Activated T-cell treated with anti-CD3 and anti-CD28 coated beads, Interleukin-2, amount 50 U/mL, for 72 hours (primary cell): ENCODE data around the gene PML. TPM values are rescaled to one million over a fixed set of nuclear protein-coding genes. Genes with fewer than 3 reads are reported as not detected.
"Not testable (repeated sequence)": the region's sequence is repeated elsewhere in the genome, so short reads cannot be mapped to it uniquely, and the experiment has no call there.

Experiments used
- ATAC-seq, 2 donors: fragments of 150-1000 bp; cut with Tn5 transposase; replicated peaks in 1 of 2; 2 replicates each; pipeline ENCODE4 v1.10.0; 2021; ENCODE audit warnings: moderate library complexity in 2 of 2, mild to moderate bottlenecking in 1 of 2
- DNase-seq, 2 donors: peaks; one replicate each; pipeline ENCODE4 v3.0.0; 2021 to 2022; ENCODE audit warnings: mixed read lengths in 1 of 2
- H3K27ac Mint-ChIP-seq: one replicate; pipeline ENCODE4 v1.8.0; 2022; ENCODE audit warnings: mild to moderate bottlenecking, moderate library complexity, mixed read lengths
- H3K27me3 Mint-ChIP-seq: one replicate; pipeline ENCODE4 v1.8.0; 2022; ENCODE audit warnings: low read depth, mixed read lengths
- H3K36me3 Mint-ChIP-seq, 2 donors: one replicate each; pipeline ENCODE4 v1.8.0; 2022; ENCODE audit warnings: mixed read lengths in 2 of 2, mild to moderate bottlenecking in 1 of 2; ENCODE audit not compliant: insufficient read depth in 2 of 2
- H3K4me1 Mint-ChIP-seq: one replicate; pipeline ENCODE4 v1.8.0; 2022; ENCODE audit warnings: low read depth, mixed read lengths
- H3K4me3 Mint-ChIP-seq, 2 donors: one replicate each; pipeline ENCODE4 v1.8.0; 2022; ENCODE audit warnings: mild to moderate bottlenecking in 2 of 2, mixed read lengths in 2 of 2, moderate library complexity in 2 of 2
- H3K9me3 Mint-ChIP-seq, 2 donors: one replicate each; pipeline ENCODE4 v1.8.0; 2022; ENCODE audit warnings: mixed read lengths in 2 of 2
- total RNA-seq, 2 donors: library from RNA; stranded (reverse); gene quantifications; one replicate each; pipeline ENCODE4 v1.2.3, GENCODE V29; 2022

The PML gene
- total RNA-seq, 2 donors from 2014 or later: 70.9 to 71.6 TPM

GRCh38 chr15:73952913-73953750 lies 41.4 kb upstream of the PML start:
- no peak for ATAC-seq
- no peaks in the 10 kb centered on the region for H3K27me3 Mint-ChIP-seq
- no peak overlapping the region for H3K27ac Mint-ChIP-seq
- no peaks in the 10 kb centered on the region for H3K9me3 Mint-ChIP-seq
- no peaks in the 10 kb centered on the region for H3K36me3 Mint-ChIP-seq
- no peak for DNase-seq
- no peak overlapping the region for H3K4me3 Mint-ChIP-seq
- peaks cover 12% of the 10 kb centered on the region for H3K4me1 Mint-ChIP-seq

DNA sequence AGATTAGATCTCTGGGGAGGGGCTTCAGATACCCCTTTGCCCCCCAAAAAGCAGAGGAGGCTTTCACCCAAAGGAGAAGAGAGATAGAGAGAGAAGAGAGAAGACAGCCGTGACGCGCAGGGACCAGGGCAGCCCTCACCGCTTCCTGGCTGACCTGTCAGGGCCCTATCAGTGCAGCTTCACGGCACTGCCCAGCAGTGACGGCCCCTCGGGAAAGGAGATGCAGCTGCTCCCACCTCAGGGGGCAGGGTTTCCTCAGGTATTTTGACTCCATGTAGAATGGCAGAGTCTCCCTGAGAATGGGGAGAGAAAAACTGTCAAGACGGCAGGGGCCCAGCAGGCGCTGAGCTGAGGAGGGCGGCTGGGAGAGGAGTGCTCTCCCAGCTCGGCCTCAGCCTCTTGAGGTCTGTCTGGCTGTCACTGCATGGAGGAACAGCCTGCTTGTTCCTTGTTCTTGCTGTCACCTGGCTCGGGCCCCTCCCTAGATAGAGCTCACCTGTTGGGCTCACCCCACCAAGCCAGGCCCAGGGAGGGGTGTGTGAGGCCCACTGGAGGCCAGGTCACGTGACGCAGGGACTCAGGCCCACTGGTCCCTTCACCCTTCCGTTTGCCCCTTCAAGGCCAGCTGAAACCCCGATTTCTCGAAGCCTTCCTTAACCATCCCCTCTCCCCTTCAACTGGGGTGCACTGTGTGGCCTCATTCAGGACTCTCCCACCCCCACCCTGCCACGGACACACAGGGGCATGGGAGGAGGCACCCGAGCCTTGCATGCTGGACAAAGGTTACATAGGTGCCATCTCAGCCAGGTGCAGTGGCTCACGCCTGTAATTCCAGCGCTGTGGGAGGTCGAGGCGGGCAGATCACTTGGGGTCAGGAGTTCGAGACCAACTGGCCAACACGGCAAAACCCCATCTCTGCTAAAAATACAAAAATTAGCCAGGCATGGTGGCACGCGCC lies 40.0 kb upstream of the PML start:
- DNase-seq (no peak), ATAC-seq (no peak)
- no peaks in the 10 kb centered on the region for H3K27me3 Mint-ChIP-seq

GRCh38 chr15:73955326-73955725 lies 39.2 kb upstream of the PML start:
- Mint-ChIP-seq H3K4me3 (no peak overlapping the region), H3K27ac (no peak overlapping the region), H3K36me3 (no peaks in the 10 kb centered on the region), H3K4me1 (peaks cover 28% of the 10 kb centered on the region), H3K9me3 (no peaks in the 10 kb centered on the region), H3K27me3 (no peaks in the 10 kb centered on the region)
- DNase-seq (no peak), ATAC-seq (no peak)

More for the DNA sequence above, 40.0 kb upstream of the PML start:
- no peaks in the 10 kb centered on the region for H3K36me3 Mint-ChIP-seq
- H3K4me1 Mint-ChIP-seq: peaks cover 20% of the 10 kb centered on the region
- no peaks in the 10 kb centered on the region for H3K9me3 Mint-ChIP-seq
- H3K27ac Mint-ChIP-seq: no peak overlapping the region
- no peak overlapping the region for H3K4me3 Mint-ChIP-seq

GRCh38 chr15:73955861-73956742 lies 38.4 kb upstream of the PML start:
- no peaks in the 10 kb centered on the region for H3K36me3 Mint-ChIP-seq
- no peaks in the 10 kb centered on the region for H3K9me3 Mint-ChIP-seq
- no peak overlapping the region for H3K27ac Mint-ChIP-seq
- H3K4me3 Mint-ChIP-seq: no peak overlapping the region
- ATAC-seq (no peak), DNase-seq (no peak)
- H3K27me3 Mint-ChIP-seq: no peaks in the 10 kb centered on the region
- H3K4me1 Mint-ChIP-seq: peaks cover 27% of the 10 kb centered on the region

- no peak for DNase-seq
- ATAC-seq: no peak
- H3K4me1 Mint-ChIP-seq: peaks cover 23% of the 10 kb centered on the region
- no peaks in the 10 kb centered on the region for H3K36me3 Mint-ChIP-seq
- H3K4me3 Mint-ChIP-seq: no peak overlapping the region
- H3K27ac Mint-ChIP-seq: no peak overlapping the region
- H3K9me3 Mint-ChIP-seq: no peaks in the 10 kb centered on the region
- H3K27me3 Mint-ChIP-seq: no peaks in the 10 kb centered on the region
Observed at GRCh38 chr15:73956743-73957135, 37.8 kb upstream of the PML start.

GRCh38 chr15:73957276-73957675 lies 37.2 kb upstream of the PML start:
- Mint-ChIP-seq H3K27ac (no peak overlapping the region), H3K27me3 (no peaks in the 10 kb centered on the region), H3K9me3 (no peaks in the 10 kb centered on the region), H3K4me1 (peaks cover 23% of the 10 kb centered on the region), H3K36me3 (no peaks in the 10 kb centered on the region), H3K4me3 (no peak overlapping the region)
- DNase-seq (no peak), ATAC-seq (no peak)

GRCh38 chr15:73957785-73958184 lies 36.7 kb upstream of the PML start:
- H3K36me3 Mint-ChIP-seq: no peaks in the 10 kb centered on the region
- H3K4me1 Mint-ChIP-seq: peaks cover 23% of the 10 kb centered on the region
- no peaks in the 10 kb centered on the region for H3K9me3 Mint-ChIP-seq
- no peak overlapping the region for H3K27ac Mint-ChIP-seq
- no peak overlapping the region for H3K4me3 Mint-ChIP-seq
- ATAC-seq (no peak), DNase-seq (no peak)
- no peaks in the 10 kb centered on the region for H3K27me3 Mint-ChIP-seq

DNA sequence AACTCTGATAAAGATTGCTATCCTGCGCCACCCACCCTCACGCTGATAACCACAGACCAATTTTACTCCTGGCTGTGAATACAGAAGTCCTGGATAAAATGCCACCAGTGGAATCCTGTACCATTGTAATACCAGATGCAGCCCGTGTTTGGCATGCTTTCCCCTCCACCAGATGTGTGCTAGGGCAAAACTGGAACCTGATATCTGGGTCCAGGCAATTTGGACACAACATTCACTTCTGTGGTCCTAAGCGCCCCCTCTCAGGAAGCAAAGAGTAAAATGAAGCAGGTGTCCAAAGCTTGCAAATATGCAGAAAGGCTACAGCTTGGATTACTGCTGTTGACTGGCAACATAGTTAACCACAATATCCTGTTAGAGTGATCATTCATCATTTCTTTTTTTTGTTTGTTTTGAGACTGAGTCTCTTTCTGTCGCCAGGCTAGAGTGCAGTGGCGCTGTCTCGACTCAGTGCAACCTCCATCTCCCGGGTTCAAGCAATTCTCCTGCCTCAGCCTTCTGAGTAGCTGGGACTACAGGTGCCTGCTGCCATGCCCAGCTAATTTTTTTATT lies 35.4 kb upstream of the PML start:
- ATAC-seq (peak; percentile 91 to 98), DNase-seq (peak in 1 of 2 donors; percentile 19)
- Mint-ChIP-seq H3K27me3 (no peaks in the 10 kb centered on the region), H3K4me1 (peaks cover 23% of the 10 kb centered on the region), H3K36me3 (no peaks in the 10 kb centered on the region), H3K27ac (no peak overlapping the region), H3K4me3 (peak overlapping the region; percentile 33 to 67), H3K9me3 (no peaks in the 10 kb centered on the region)

GRCh38 chr15:73959801-73960200 lies 34.7 kb upstream of the PML start:
- Mint-ChIP-seq H3K4me3 (peak overlapping the region; percentile 33 to 67), H3K27ac (no peak overlapping the region)

DNA sequence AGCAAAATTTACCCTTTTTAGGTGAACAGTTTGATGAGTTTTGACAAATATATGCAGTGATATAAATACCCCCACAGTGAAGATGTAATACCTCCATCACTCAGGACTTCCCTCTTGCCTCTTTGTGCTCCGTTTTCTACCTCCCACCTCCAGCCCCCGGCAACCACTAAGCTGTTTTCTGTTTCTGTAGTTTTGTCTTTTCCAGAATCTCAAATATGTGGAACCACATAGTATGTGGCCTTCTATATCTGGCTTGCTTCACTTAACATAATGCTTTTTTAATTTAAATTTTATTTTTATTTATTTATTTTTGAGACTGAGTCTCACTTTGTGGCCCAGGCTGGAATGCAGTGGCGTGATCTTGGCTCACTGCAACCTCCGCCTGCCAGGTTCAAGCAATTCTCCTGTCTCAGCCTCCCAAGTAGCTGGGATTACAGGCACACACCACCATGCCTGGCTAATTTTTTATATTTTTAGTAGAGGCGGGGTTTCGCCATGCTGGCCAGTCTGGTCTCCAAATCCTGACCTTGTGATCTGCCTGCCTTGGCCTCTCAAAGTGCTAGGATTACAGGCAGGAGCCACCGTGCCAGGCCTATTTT lies 33.9 kb upstream of the PML start:
- peaks cover 35% of the 10 kb centered on the region for H3K4me1 Mint-ChIP-seq
- not testable (repeated sequence) for ATAC-seq, DNase-seq, H3K9me3 Mint-ChIP-seq, H3K27ac Mint-ChIP-seq, H3K4me3 Mint-ChIP-seq, H3K27me3 Mint-ChIP-seq, H3K36me3 Mint-ChIP-seq

More at GRCh38 chr15:73959801-73960200, 34.7 kb upstream of the PML start:
- DNase-seq (no peak), ATAC-seq (no peak)
- Mint-ChIP-seq H3K4me1 (peaks cover 27% of the 10 kb centered on the region), H3K36me3 (no peaks in the 10 kb centered on the region), H3K27me3 (no peaks in the 10 kb centered on the region), H3K9me3 (no peaks in the 10 kb centered on the region)

DNA sequence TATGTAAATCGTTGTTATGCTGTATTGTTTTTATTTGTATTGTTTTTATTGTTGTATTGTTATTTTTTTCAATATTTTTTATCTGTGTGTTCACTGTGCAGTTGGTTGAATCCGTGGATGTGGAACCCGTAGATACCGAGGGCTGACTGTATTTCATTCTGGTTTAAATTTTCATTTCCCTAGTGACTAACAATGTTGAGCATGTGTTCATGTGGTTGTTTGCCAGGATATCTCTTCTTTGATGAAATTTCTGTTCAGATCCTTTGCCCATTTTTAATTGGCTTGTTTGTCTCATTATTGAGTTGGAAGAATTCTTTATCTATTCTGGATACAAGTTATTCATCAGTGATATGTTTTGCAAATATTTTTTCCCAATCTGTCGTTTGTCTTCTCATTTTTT lies 32.1 kb upstream of the PML start:
- no peak for DNase-seq
- no peaks in the 10 kb centered on the region for H3K9me3 Mint-ChIP-seq
- no peak for ATAC-seq
- H3K4me1 Mint-ChIP-seq: peaks cover 44% of the 10 kb centered on the region
- no peak overlapping the region for H3K4me3 Mint-ChIP-seq
- no peaks in the 10 kb centered on the region for H3K27me3 Mint-ChIP-seq
- no peaks in the 10 kb centered on the region for H3K36me3 Mint-ChIP-seq
- H3K27ac Mint-ChIP-seq: peak overlapping the region; percentile 19

GRCh38 chr15:73964736-73965093 lies 29.8 kb upstream of the PML start:
- H3K4me3 Mint-ChIP-seq: peak overlapping the region; percentile 84 to 86
- H3K4me1 Mint-ChIP-seq: peaks cover 32% of the 10 kb centered on the region
- no peaks in the 10 kb centered on the region for H3K27me3 Mint-ChIP-seq
- peak; percentile 77 to 83 for ATAC-seq
- peak; percentile 86 to 92 for DNase-seq
- no peaks in the 10 kb centered on the region for H3K36me3 Mint-ChIP-seq
- H3K27ac Mint-ChIP-seq: peak overlapping the region; percentile 3
- H3K9me3 Mint-ChIP-seq: no peaks in the 10 kb centered on the region
